Spleen (tissue), 11 donors: ENCODE results near the gene ZNF680. TPM values are rescaled to one million over a fixed set of nuclear protein-coding genes. Genes with fewer than 3 reads are reported as not detected.

Experiments
- DNase-seq: peaks from one replicate; pipeline ENCODE4 v3.0.0-alpha.2; 2020
- H3K27ac ChIP-seq, 8 donors: fragments of 200-600 bp; sonication (generic) in 7 of 8; 1 replicate in 4 of 8; 2 replicates in 4 of 8; pipeline versions ENCODE4 v1.5.0 to v1.8.0; 2016 to 2021; ENCODE audit warnings: inconsistent platforms in 4 of 8, mild to moderate bottlenecking in 4 of 8, moderate library complexity in 1 of 8
- H3K27me3 ChIP-seq, 7 donors: fragments of 200-600 bp; sonication (generic) in 6 of 7; replicated peaks in 1 of 7; 1 replicate in 4 of 7; 2 replicates in 3 of 7; pipeline versions ENCODE4 v1.5.0 to v1.8.0; 2016 to 2021; ENCODE audit warnings: inconsistent platforms in 3 of 7, mild to moderate bottlenecking in 1 of 7
- H3K36me3 ChIP-seq, 6 donors: fragments of 200-600 bp; sonication (generic) in 5 of 6; 1 replicate in 4 of 6; 2 replicates in 2 of 6; pipeline versions ENCODE4 v1.5.0 to v1.8.0; 2016 to 2021; ENCODE audit warnings: inconsistent platforms in 2 of 6
- H3K4me1 ChIP-seq, 6 donors: fragments of 200-600 bp; sonication (generic) in 5 of 6; 1 replicate in 3 of 6; 2 replicates in 3 of 6; pipeline versions ENCODE4 v1.5.0 to v1.8.0; 2016 to 2021; ENCODE audit warnings: inconsistent platforms in 3 of 6
- H3K4me3 ChIP-seq, 8 donors: fragments of 200-600 bp; sonication (generic) in 7 of 8; 1 replicate in 4 of 8; 2 replicates in 4 of 8; pipeline versions ENCODE4 v1.5.0 to v1.8.0; 2016 to 2021; ENCODE audit warnings: inconsistent platforms in 4 of 8, mild to moderate bottlenecking in 4 of 8, moderate library complexity in 2 of 8
- H3K9me3 ChIP-seq, 8 donors: fragments of 200-600 bp; sonication (generic) in 7 of 8; 1 replicate in 4 of 8; 2 replicates in 4 of 8; pipeline versions ENCODE4 v1.5.0 to v1.8.0; 2016 to 2021; ENCODE audit warnings: inconsistent platforms in 4 of 8
- CTCF ChIP-seq, 11 experiments: fragments of 200-600 bp in 7 of 11; fragments of 450-650 bp in 4 of 11; sonication (generic) in 4 of 11; IDR thresholded peaks in 8 of 11; conservative IDR thresholded peaks in 3 of 11; 1 replicate in 7 of 11; 2 replicates in 4 of 11; pipeline versions ENCODE4 v1.4.0 to v1.8.0; 2016 to 2021; ENCODE audit warnings: antibody characterized with exemption in 11 of 11, inconsistent platforms in 4 of 11, mild to moderate bottlenecking in 1 of 11
- POLR2A ChIP-seq, 3 donors: fragments of 450-650 bp; IDR thresholded peaks; one replicate each; pipeline ENCODE4 v1.5.1; 2017; ENCODE audit warnings: antibody characterized with exemption in 3 of 3, mild to moderate bottlenecking in 1 of 3
- POLR2AphosphoS5 ChIP-seq, 3 donors: sonication (generic); formaldehyde crosslinking; IDR thresholded peaks; one replicate each; pipeline ENCODE4 v1.5.1; 2017; ENCODE audit warnings: antibody characterized with exemption in 3 of 3
- WGBS, 5 donors: extraction: QIAGEN DNeasy Blood & Tissue Kit in 3 of 5; methylation state at CpG; one replicate each; pipeline versions ENCODE4 v1.1.5 to v1.1.7; 2013 to 2018; 5-methylcytosine and 5-hydroxymethylcytosine counted together
- intact Hi-C: fragments of 100-400 bp; cut with DNase I; formaldehyde crosslinking; loops from one replicate; pipeline ENCODE4 v1.15.0; 2023; ENCODE audit warnings: low total_unique reads
- polyA plus RNA-seq, 3 donors: library from polyadenylated mRNA; stranded (reverse); fragments of 200-250 nt; gene quantifications; one replicate each; pipeline ENCODE4 v1.2.1, GENCODE V29; 2013
- total RNA-seq, 7 donors: library from RNA; depleted of rRNA in 3 of 7; stranded (reverse); fragments of >200 nt in 3 of 7; fragmentation: NEBNext Ultra II Directional in 4 of 7; extraction: Animal tissue kit (Norgen Biotek cat#: 25700) in 4 of 7; gene quantifications; one replicate each; pipeline versions ENCODE4 v1.1.0 to v1.2.1, GENCODE V29; 2016 to 2021
- donor health status: healthy with polysubstance abuse.
- donor health status: DM: no; HTN: no; CAD: no; lungs with moderate emphysema.
- donor health status: DM: no; HTN: no; CAD: no.
- donor health status: Bipolar disorder and iron deficiency.
- donor health status: healthy.
- donor health status: DM: no; HTN: no; CAD: no.
- donor health status: DM: yes; HTN: yes; CAD: no.

The ZNF680 gene
- total and polyA plus RNA-seq, 10 donors: 5.0 to 47.8 (median 23.5) TPM

GRCh38 chr7:64608116-64608910 is 45.4 kb upstream of the ZNF680 start:
- DNase-seq: no peak
- intact Hi-C loops: no loop called here
- WGBS, 5 donors: 85 to 96% (median 89%) methylated on average over 6 of the region's 6 CpGs

DNA sequence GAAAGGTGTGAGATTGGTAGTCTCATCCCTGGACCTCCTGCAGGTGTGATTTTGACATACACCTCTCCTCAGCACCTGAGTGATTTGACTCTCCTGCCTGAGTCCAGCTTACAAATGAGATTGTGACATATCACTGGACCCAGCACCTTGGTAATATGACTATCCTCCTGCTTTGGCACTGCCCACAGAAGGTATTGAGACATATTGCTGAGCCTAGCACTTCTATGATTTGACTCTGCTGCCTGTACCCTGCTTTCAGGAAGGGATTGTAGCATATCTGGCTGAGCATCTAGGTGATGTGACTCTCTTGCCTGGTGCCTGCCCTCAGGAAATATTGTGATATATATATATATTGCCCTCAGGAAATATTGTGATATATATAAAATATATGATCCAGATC is 43.5 kb upstream of the ZNF680 start:
- intact Hi-C loops: no loop called here
- H3K4me1 ChIP-seq: no peaks in the 10 kb centered on the region
- peaks cover 0 to 14% (median 0%) of the 10 kb centered on the region in 8 donors for H3K9me3 ChIP-seq
- H3K4me3 ChIP-seq: no peak overlapping the region
- TF ChIP-seq CTCF (IDR thresholded peaks at IDR 0.05 in 8 of 11, conservative IDR thresholded peaks at IDR 0.05 in 3 of 11) (no peak), POLR2AphosphoS5 (IDR thresholded peaks at IDR 0.05) (no peak), POLR2A (IDR thresholded peaks at IDR 0.05) (no peak)
- H3K27ac ChIP-seq: no peak overlapping the region
- H3K27me3 ChIP-seq: no peaks in the 10 kb centered on the region
- H3K36me3 ChIP-seq: no peaks in the 10 kb centered on the region
- DNase-seq: no peak

More at GRCh38 chr7:64608116-64608910, 45.4 kb upstream of the ZNF680 start:
- Histone ChIP-seq H3K9me3 (peaks cover 0 to 14% (median 0%) of the 10 kb centered on the region in 8 donors), H3K4me1 (no peaks in the 10 kb centered on the region), H3K36me3 (no peaks in the 10 kb centered on the region), H3K27me3 (no peaks in the 10 kb centered on the region), H3K27ac (no peak overlapping the region), H3K4me3 (no peak overlapping the region)
- TF ChIP-seq POLR2A (IDR thresholded peaks at IDR 0.05): no peak
- TF ChIP-seq POLR2AphosphoS5 (IDR thresholded peaks at IDR 0.05): no peak
- TF ChIP-seq CTCF (IDR thresholded peaks at IDR 0.05 in 8 of 11, conservative IDR thresholded peaks at IDR 0.05 in 3 of 11): no peak

- WGBS, 5 donors: 75 to 100% (median 91%) methylated on average over 1 of the region's 1 CpG
- Histone ChIP-seq H3K9me3 (peaks cover 0 to 12% (median 0%) of the 10 kb centered on the region in 8 donors), H3K4me3 (no peak overlapping the region), H3K36me3 (no peaks in the 10 kb centered on the region), H3K27ac (no peak overlapping the region), H3K27me3 (no peaks in the 10 kb centered on the region), H3K4me1 (no peaks in the 10 kb centered on the region)
- TF ChIP-seq POLR2AphosphoS5 (IDR thresholded peaks at IDR 0.05) (no peak), POLR2A (IDR thresholded peaks at IDR 0.05) (no peak), CTCF (IDR thresholded peaks at IDR 0.05 in 8 of 11, conservative IDR thresholded peaks at IDR 0.05 in 3 of 11) (no peak)
- intact Hi-C loops: no loop called here
- DNase-seq: no peak
Measured at GRCh38 chr7:64603271-64603670, 40.4 kb upstream of the ZNF680 start.

- Histone ChIP-seq H3K9me3 (peaks cover 0 to 5% (median under 1%) of the 10 kb centered on the region in 8 donors), H3K27ac (no peak overlapping the region), H3K4me3 (no peak overlapping the region), H3K36me3 (no peaks in the 10 kb centered on the region), H3K4me1 (no peaks in the 10 kb centered on the region), H3K27me3 (no peaks in the 10 kb centered on the region)
- TF ChIP-seq POLR2A (IDR thresholded peaks at IDR 0.05) (no peak), POLR2AphosphoS5 (IDR thresholded peaks at IDR 0.05) (no peak), CTCF (IDR thresholded peaks at IDR 0.05 in 8 of 11, conservative IDR thresholded peaks at IDR 0.05 in 3 of 11) (no peak)
- no peak for DNase-seq
- intact Hi-C loops: no loop called here
- WGBS, 5 donors: 85 to 97% (median 89%) methylated on average over 2 of the region's 2 CpGs
Measured at GRCh38 chr7:64602518-64602917, 39.6 kb upstream of the ZNF680 start.
